Retinal pigment epithelial cell (primary cell): ENCODE data around the gene ANKS1B.
A peak's percentile ranks its signal among the peaks of the same experiment; 100 is the strongest.

ENCODE experiments used
- DNase-seq: peaks from one replicate; pipeline ENCODE4 v3.0.0-alpha.2; 2010; ENCODE audit warnings: low read depth
- H3K4me3 ChIP-seq: 2 replicates; pipeline ENCODE4 v1.5.1; 2011; ENCODE audit warnings: mild to moderate bottlenecking, low read length, control low read depth, moderate library complexity
- TF ChIP-seq, protein P1 (sequence below): conservative IDR thresholded peaks from 2 replicates; pipeline ENCODE4 v1.5.1; 2011; ENCODE audit warnings: low read depth, low read length, control low read depth, inconsistent platforms

Gene ANKS1B

DNA sequence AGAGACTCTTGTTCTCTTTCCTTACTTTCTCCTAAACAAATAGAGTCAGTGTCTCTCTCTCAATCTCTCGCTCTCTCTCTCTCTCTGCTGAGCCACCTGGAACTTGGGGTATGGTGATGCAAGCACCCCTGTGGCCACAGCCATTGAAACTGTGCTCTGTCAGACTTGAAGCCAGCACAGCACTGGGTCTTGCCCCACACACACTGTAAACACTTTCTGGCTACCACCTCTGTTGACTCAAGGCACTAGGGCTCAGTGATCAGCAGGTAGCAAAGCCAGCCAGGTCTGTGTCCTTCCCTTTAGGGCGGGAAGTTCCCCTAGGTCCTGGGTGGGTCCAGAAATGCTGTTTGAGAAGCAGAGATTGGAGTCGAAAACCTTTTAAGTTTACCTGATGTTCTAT is 463.1 kb downstream of the ANKS1B start:
- TF ChIP-seq, protein P1, sequence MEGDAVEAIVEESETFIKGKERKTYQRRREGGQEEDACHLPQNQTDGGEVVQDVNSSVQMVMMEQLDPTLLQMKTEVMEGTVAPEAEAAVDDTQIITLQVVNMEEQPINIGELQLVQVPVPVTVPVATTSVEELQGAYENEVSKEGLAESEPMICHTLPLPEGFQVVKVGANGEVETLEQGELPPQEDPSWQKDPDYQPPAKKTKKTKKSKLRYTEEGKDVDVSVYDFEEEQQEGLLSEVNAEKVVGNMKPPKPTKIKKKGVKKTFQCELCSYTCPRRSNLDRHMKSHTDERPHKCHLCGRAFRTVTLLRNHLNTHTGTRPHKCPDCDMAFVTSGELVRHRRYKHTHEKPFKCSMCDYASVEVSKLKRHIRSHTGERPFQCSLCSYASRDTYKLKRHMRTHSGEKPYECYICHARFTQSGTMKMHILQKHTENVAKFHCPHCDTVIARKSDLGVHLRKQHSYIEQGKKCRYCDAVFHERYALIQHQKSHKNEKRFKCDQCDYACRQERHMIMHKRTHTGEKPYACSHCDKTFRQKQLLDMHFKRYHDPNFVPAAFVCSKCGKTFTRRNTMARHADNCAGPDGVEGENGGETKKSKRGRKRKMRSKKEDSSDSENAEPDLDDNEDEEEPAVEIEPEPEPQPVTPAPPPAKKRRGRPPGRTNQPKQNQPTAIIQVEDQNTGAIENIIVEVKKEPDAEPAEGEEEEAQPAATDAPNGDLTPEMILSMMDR, result no peak

DNA sequence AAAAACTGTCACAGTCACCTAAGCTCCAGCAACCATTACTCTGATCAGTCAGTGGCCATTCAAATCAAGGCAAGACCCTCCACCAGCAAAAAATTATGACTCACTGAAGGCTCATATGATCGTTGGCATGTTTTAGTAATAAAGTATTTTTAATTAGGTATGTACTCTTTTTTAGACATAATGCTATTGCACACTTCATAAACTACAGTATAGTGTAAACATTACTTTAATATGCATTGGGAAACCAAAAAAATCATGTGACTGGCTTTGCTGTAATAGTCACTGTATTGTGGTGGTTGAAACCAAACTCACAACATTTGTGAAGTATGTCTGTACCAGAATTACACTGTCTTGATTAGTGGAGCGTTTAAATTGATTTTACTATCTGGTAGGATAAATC is 471.7 kb downstream of the ANKS1B start:
- TF ChIP-seq, protein P1, result no peak
- H3K4me3 ChIP-seq, result no peak overlapping the region
- no peak for DNase-seq

More for the DNA sequence above, 463.1 kb downstream of the ANKS1B start:
- no peak for DNase-seq
- no peak overlapping the region for H3K4me3 ChIP-seq

DNA sequence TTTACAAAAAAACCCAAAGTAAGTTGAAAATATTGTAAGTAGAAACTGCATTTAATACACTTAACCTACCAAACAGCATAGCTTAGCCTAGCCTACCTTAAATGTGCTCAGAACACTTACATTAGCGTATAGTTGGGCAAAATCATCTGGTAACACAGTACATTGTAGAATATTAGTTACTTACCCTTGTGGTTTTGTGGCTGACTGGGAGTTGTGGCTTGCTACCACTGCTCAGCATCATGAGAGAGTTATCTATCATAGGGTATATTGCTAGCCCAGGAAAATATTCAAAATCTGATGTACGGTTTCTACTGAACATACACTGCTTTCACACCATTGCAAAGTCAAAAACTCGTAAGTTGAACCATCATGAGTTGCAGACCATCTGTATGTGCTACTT is 478.9 kb downstream of the ANKS1B start:
- TF ChIP-seq, protein P1, result no peak
- H3K4me3 ChIP-seq, result no peak overlapping the region
- DNase-seq, result no peak

DNA sequence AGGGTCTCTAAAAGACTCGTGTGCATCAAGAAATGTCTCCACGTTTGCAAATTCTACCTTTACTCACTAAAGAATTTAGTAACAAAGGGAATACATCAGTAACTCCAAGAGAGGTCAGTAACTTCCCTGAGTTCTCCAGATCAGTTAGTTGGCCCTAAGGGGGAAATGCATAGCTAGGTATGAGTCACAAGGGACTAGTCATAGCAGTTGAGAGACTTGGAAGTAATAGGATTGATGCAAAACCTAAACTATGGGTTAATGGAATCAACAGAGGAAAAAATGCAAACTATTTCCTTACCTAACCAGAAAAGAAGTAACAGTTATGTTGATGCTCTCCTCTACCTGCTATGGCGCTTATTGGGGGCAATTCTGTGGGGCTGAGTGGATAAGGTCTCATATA is 486.0 kb downstream of the ANKS1B start:
- no peak overlapping the region for H3K4me3 ChIP-seq
- DNase-seq, result peak; percentile 47
- TF ChIP-seq, protein P1, result no peak

DNA sequence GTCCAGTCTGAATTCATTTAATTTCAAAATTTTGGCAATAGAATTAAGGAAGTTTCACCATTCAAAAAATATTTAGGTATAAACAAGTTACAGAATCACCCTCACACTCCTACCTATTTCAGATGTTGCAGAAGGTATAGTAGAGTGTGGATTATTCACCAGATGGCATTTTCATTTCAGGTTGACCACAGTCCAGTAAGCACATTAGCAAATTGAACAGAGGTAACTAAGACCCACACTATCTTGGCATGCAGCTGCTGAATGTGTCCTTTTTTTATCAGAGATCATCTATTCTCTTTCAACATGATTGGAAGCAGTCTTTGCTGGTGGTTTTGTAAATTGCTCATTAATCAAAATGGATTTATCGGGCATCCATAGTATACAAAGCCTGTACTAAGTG is 488.9 kb downstream of the ANKS1B start:
- DNase-seq, result no peak
- TF ChIP-seq, protein P1, result no peak
- H3K4me3 ChIP-seq, result no peak overlapping the region

DNA sequence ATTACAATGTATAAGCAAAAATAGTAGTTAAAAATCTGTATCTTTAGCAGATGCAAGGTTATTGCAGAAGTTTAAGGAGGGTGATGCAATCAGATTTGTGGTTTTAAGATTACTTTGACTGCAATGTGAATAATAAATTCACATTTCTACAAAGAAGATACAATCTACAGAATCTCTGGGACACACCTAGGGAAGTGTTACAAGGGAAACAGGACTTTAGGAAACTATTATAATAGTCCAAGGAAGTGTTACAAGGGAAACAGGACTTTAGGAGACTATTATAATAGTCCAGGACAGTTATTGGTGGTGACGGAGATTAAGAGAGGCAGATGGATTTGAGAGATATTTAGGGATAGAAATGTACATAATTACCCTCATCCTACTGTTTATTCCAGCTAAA is 491.5 kb downstream of the ANKS1B start:
- TF ChIP-seq, protein P1, result no peak
- no peak overlapping the region for H3K4me3 ChIP-seq
- no peak for DNase-seq

DNA sequence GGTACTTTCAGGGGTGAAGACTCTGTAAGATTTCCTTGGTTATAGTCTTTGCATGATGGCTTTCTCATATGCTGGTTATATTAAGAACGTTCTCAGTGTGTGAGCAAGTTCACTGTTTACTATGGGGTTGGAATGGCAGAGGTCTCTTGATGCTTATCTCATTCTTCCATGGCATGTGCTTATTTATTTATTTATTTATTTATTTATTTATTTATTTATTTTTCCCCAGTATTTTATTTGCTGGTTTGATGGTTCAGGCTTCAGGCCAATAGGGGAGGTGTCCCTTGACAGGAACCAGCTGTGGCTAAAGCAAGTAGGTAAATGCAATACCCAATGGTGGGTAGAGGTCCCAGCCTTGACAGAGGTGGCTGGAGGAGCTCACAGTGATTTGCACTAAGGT is 498.5 kb downstream of the ANKS1B start:
- TF ChIP-seq, protein P1, result no peak
- no peak overlapping the region for H3K4me3 ChIP-seq

More for the DNA sequence above, 498.5 kb downstream of the ANKS1B start:
- no peak for DNase-seq
